ENCODE measurements around the gene USP22.

Gene USP22

DNA sequence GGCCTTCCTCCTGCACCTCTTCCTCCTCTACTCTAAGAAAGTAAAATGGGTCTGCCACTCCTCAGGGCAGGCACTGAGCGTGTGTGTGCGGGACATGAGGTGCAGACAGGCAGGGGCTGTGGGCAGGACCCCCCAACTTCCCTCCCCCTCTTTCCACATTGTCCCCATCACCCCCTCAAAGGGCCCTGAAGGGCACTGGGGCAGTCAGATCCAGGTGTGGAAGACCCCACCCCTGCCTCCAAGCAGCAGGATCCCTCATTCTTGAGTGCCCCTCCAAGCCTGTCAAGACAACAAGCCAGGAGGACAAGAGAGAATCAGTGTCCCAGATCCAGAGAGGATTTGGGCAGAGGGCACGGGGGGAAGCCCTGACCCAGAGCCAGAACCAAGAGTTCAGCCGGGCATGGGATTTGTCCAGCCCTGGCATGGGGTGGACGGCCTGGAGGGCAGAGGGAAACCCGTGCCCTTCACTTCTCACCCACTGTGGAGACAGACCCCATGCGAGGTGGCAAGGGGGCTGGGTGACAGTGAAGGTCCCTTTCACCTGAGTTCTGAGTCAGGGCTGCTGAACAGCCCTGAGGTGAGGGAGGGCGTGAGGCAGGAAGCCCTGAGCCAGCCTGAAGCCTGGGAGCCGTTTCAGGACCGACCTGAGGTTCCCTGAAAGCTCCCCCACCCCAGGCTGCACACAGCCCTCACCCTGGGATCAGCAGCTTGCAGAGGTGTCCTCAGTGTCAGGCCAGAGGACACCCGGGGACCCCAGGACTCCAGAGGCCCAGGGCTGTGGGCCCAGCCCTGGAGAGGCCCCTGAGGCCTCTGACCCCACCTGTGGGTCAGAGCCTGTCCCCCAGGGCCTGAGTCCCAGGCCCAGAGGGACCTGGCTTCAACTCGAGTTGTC, 45.8 kb downstream of the USP22 start:
- DNase-seq (ENCODE audit: low read depth), result no peak
- TF ChIP-seq, protein P1, sequence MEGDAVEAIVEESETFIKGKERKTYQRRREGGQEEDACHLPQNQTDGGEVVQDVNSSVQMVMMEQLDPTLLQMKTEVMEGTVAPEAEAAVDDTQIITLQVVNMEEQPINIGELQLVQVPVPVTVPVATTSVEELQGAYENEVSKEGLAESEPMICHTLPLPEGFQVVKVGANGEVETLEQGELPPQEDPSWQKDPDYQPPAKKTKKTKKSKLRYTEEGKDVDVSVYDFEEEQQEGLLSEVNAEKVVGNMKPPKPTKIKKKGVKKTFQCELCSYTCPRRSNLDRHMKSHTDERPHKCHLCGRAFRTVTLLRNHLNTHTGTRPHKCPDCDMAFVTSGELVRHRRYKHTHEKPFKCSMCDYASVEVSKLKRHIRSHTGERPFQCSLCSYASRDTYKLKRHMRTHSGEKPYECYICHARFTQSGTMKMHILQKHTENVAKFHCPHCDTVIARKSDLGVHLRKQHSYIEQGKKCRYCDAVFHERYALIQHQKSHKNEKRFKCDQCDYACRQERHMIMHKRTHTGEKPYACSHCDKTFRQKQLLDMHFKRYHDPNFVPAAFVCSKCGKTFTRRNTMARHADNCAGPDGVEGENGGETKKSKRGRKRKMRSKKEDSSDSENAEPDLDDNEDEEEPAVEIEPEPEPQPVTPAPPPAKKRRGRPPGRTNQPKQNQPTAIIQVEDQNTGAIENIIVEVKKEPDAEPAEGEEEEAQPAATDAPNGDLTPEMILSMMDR (conservative IDR thresholded peaks at IDR 0.05; ENCODE audit: low read depth, low read length), result no peak
- no peak overlapping the region for H3K4me3 ChIP-seq (ENCODE audit: low read depth, low read length)

- no peak for DNase-seq (ENCODE audit: low read depth)
- TF ChIP-seq, protein P1 (conservative IDR thresholded peaks at IDR 0.05; ENCODE audit: low read depth, low read length), result no peak
- H3K4me3 ChIP-seq (ENCODE audit: low read depth, low read length), result no peak overlapping the region
Measured at GRCh38 chr17:20995873-20996723, 46.7 kb downstream of the USP22 start.

GRCh38 chr17:20995164-20995872, 47.5 kb downstream of the USP22 start:
- DNase-seq (ENCODE audit: low read depth), result no peak
- H3K4me3 ChIP-seq (ENCODE audit: low read depth, low read length), result no peak overlapping the region
- TF ChIP-seq, protein P1 (conservative IDR thresholded peaks at IDR 0.05; ENCODE audit: low read depth, low read length), result no peak

DNA sequence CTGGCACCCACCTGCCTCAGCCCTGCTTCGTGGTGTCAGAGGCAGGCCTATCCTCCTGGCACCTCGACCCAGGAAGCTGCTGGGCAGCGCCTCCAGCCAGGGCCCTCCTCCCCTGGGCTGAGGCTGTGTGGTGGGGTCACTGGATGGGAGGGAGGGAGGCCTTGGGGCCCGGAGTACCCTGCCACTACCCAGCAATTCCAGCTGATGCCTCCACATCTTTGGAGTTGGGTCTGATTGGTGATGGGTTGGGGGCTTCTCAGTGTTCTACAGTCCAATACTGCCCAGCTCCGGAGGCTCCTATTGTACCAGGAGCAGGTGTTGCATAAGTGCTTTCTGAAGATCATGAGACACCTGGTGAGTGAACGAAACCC, 48.0 kb downstream of the USP22 start:
- H3K4me3 ChIP-seq (ENCODE audit: low read depth, low read length), result no peak overlapping the region
- DNase-seq (ENCODE audit: low read depth), result no peak
- TF ChIP-seq, protein P1 (conservative IDR thresholded peaks at IDR 0.05; ENCODE audit: low read depth, low read length), result no peak

- no peak overlapping the region for H3K4me3 ChIP-seq (ENCODE audit: low read depth, low read length)
- TF ChIP-seq, protein P1 (conservative IDR thresholded peaks at IDR 0.05; ENCODE audit: low read depth, low read length), result no peak
- no peak for DNase-seq (ENCODE audit: low read depth)
Measured at GRCh38 chr17:20993863-20994778, 48.7 kb downstream of the USP22 start.
